GM19351 (cell line): ENCODE results near the gene COL5A1.

Experiments
- ATAC-seq: cut with Tn5 transposase; IDR thresholded peaks from one replicate; pipeline ENCODE4 v1.9.1; 2021; ENCODE audit warnings: mild to moderate bottlenecking, moderate library complexity; ENCODE audit not compliant: unreplicated experiment

The COL5A1 gene

DNA sequence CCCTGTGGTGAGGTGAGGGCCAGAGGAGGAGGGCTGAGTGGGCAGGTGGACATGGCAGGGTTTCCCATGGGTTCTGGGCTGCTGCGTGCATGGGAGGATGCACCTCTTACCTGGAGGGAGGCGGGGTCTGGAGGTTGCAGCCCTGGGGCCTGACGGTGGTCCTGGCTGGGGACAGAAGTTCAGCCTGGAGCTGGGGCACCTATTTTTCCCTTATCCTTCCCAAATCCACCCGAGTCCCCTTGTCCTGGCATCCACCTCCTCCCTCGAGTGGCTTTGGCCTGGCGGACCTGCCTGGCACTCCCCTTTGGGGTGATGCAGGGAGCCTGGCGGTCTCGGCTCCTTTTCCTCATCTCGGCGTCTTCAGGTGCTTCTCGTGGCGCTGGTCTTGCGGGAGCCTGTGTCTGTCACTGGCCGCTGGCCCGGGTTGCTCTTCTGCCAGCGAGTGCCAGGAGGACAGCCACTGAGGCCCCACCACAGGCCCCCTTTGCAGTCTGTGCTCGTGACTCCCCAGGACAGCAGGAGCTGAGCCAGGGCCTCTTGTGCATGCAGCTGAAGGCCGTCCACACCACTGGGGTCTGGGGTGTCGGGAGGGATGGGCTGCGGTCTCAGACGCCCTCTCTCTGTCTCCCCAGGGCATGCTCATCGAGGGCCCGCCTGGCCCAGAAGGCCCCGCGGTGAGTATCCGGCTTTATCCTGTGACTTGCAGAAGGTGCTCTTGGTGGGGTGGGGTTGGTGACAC, 96.4 kb downstream of the COL5A1 start:
- no peak for ATAC-seq

DNA sequence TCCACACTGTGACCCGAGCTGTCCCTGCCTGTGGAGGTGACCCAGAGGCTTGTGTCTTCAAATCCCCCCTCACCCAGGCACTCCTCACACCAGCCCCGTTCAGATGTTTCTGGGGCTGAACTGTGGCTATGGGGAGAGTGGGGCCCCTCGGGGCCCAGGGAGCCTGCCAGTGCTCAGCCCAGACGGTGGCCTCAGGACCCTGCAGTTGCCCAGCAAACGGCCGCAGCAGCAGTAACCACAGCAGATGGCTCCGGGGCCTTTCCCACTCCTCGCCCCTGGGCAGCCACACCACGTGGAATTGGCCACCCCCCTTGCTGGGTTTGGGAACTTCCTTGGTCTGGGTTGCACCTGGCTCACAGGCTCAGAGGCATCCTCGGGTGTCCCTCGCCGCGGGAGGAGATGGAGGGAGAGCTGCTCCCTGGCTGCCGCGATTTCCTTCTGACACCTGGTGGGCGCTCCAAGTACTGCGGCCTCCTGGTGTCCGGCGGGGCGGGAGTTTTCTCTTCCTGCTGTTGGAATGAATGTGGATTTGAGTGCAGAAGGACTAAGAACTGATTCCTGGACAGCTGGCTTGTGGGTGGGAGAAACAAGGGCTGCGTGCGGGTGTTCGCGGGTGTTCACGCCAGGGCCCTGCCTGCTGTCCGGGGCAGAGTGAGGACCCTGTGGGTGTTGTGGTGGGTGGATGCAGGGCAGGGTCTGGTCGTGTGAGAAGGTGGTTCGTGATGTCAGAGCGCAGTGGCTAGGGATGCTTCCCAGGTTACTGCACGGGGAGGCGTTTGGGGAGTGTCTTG, 97.5 kb downstream of the COL5A1 start:
- no peak for ATAC-seq

GRCh38 chr9:134739660-134739968, 98.0 kb downstream of the COL5A1 start:
- ATAC-seq = no peak

GRCh38 chr9:134740071-134740470, 98.5 kb downstream of the COL5A1 start:
- ATAC-seq = no peak

DNA sequence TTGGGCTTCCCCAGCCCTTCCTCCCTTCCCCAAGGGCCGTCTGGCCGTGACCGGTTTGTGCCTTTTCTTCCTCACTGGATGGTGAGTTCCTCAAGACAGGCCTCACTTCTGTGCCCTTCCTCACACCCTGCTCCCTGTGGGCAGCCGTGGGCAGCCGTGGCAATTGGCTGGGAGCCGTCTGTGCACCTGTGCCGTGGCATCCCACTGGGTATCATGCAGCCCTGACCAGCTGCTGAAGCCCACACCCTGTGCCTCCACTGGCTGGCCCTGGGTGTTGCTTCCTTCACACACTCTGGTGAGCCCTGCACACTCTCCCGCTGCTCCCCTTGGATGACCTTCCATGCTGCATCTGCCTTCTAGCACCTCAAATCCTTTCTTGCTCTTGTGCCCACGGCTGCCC, 100.2 kb downstream of the COL5A1 start:
- ATAC-seq = no peak

DNA sequence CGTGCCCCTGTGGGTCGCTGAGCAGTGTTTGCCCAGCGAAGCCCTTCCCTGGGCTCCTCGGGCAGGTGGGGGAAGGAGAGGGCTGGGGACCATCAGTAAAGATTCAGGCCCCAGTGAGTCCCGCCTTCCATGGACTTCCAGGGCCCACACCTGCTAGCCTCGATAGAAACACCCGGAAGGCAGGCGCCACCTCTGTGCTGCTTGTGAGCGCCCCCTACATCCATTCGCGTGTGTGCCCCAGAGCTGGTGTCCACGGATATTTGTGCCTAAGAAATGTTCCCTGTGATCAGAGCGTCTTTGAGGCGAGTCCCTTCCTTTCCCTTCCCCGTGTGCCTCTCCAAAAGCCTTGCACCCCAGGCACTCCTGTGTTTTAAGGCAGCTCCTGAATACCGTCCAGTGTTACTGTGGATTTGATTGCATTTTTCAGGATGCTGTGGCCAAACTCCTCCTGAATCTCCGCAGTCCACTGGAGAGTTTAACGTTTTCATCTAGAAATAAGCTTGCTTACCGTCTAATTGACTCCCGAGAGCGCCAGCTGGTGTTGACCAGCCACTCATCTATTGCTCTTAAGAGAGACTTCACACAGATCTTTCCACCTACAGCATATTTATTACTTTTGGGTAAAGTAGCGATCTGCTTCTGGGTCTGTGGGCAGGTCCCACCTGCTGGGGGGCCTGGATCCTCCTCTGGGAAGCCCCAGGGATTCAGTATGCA, 101.4 kb downstream of the COL5A1 start:
- no peak for ATAC-seq

GRCh38 chr9:134743853-134744252, 102.2 kb downstream of the COL5A1 start:
- ATAC-seq = no peak

- no peak for ATAC-seq
Measured at GRCh38 chr9:134744385-134745295, 103.0 kb downstream of the COL5A1 start.

GRCh38 chr9:134747951-134748489, 106.4 kb downstream of the COL5A1 start:
- ATAC-seq = no peak

DNA sequence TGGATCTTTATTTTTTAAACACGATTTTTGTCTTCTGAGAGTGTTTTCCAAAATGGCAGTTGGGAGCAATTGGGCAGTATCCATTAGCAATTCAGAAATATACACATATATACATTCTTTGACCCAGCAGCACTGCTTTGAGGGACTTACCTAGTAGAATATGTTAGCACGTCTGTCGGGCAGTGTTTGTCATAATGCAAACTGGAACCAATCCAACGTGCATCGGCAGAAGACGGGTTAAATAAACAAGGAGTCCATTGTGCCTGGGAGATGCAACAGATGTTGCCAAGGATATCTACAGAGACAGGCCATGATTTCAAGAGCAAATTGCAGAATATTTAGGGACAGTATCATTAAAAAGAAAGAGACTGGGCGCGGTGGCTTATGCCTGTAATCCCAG, 107.0 kb downstream of the COL5A1 start:
- ATAC-seq = no peak

- ATAC-seq = no peak
Measured at GRCh38 chr9:134750450-134751155, 109.0 kb downstream of the COL5A1 start.

- no peak for ATAC-seq
Measured at GRCh38 chr9:134751622-134752021, 110.0 kb downstream of the COL5A1 start.

DNA sequence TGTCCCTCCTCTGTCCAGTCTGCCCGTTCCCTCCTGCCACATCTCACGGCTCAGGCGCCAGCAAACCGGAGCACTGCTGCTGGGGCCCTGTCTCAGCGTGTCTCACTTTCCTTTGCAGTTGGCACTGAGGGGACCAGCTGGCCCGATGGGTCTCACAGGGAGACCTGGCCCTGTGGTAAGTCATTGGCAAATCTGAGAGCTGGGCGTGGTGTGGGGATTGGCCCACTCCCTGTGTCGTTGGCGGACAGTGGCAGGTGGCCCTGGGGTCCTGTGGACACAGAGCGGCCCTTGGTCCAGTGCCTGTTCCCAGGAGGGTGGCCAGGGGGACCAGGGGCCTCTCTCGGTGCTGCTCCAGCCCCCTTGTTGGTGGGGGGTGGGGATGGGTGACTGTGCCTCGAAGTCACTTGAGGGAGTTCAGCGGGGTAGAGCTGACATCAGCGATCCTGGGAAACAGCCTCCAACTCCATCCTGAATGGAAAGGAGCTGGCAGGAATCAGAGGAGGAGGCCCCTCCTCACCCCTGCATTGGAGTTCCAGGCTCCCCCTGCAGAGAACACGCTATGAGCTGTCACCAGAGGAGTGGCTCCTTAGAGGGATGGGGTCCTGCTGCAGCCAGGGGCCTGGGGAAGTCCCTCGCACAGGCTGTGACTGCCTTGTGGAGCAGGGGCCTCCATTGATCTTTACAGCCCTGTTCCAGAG, 111.0 kb downstream of the COL5A1 start:
- no peak for ATAC-seq

- no peak for ATAC-seq
Measured at GRCh38 chr9:134753191-134753590, 111.6 kb downstream of the COL5A1 start.

- no peak for ATAC-seq
Measured at GRCh38 chr9:134755221-134755907, 113.8 kb downstream of the COL5A1 start.

- ATAC-seq = no peak
Measured at GRCh38 chr9:134756098-134756497, 114.5 kb downstream of the COL5A1 start.

DNA sequence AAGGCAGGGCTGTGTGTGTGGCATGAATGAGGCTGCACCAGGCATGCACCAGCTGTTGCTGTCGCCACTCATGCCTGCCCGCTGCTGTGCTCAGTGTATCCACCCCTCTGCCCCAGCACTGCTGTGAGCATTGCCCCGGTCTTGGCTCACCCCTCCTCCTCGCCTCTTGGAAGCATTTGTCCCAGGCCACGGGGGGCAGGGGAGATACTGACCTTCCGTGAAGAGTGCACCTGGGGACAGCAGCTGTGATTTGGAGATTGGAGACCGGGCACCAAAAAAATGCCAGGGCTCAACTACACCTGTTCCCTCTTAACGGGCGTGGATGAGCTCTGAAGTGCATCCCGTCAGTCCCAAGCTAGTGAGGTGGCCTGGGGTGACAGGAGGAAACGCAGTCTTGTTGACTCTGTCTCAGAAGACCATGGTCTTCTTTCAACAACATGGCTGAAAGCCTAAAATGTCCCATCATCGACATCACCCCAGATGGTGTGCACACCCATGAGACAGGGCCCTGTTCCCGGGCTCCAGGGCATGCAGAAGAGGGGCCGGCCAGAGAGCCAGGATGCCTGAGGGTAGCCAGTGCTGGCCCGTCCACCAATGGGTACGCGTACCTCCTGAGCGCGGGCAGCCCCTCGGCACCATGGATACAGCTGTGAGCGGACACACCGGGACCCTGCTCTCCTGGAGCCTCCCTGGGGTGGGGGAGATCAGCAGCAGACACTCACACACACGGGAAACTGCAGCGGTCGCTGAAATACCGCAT, 115.8 kb downstream of the COL5A1 start:
- no peak for ATAC-seq
